ELF-1 (cell line): Measurements from ENCODE around the gene TNFRSF19.
A peak's percentile ranks its signal among the peaks of the same experiment; 100 is the strongest.
"Not testable (repeated sequence)": the region's sequence is repeated elsewhere in the genome, so short reads cannot be mapped to it uniquely, and the experiment has no call there.

Source experiments
- DNase-seq: peaks from one replicate; pipeline ENCODE4 v3.0.0-alpha.2; 2016; ENCODE audit warnings: low read depth, low spot score

Gene TNFRSF19

GRCh38 chr13:23570099-23570920, at the start of gene TNFRSF19:
Gene TNFRSF19 (plus strand): TSS chr13:23570412. CDS start chr13:23590184, 19,772 bp downstream.
- peak; percentile 90 for DNase-seq

GRCh38 chr13:23529926-23530325, 40.3 kb upstream of the TNFRSF19 start:
- not testable (repeated sequence) for DNase-seq

- DNase-seq = no peak
Observed at GRCh38 chr13:23531446-23531845, 38.8 kb upstream of the TNFRSF19 start.

GRCh38 chr13:23534090-23534489, 36.1 kb upstream of the TNFRSF19 start:
- DNase-seq = no peak

- DNase-seq = no peak
Observed at GRCh38 chr13:23541221-23541824, 28.9 kb upstream of the TNFRSF19 start.

- DNase-seq = no peak
Observed at GRCh38 chr13:23544668-23545067, 25.5 kb upstream of the TNFRSF19 start.

GRCh38 chr13:23547000-23547590, 23.1 kb upstream of the TNFRSF19 start:
- DNase-seq = peak; percentile 18

GRCh38 chr13:23549724-23550123, 20.5 kb upstream of the TNFRSF19 start:
- DNase-seq = no peak

- DNase-seq = no peak
Observed at GRCh38 chr13:23550163-23550562, 20.0 kb upstream of the TNFRSF19 start.

GRCh38 chr13:23551213-23552008, 18.8 kb upstream of the TNFRSF19 start:
- no peak for DNase-seq

GRCh38 chr13:23552171-23552570, 18.0 kb upstream of the TNFRSF19 start:
- no peak for DNase-seq

GRCh38 chr13:23552661-23553060, 17.6 kb upstream of the TNFRSF19 start:
- DNase-seq = no peak

- DNase-seq = no peak
Observed at GRCh38 chr13:23554000-23554399, 16.2 kb upstream of the TNFRSF19 start.

GRCh38 chr13:23557043-23557442, 13.2 kb upstream of the TNFRSF19 start:
- no peak for DNase-seq

GRCh38 chr13:23557733-23558132, 12.5 kb upstream of the TNFRSF19 start:
- no peak for DNase-seq

GRCh38 chr13:23558675-23559536, 11.3 kb upstream of the TNFRSF19 start:
- DNase-seq = no peak

- DNase-seq = no peak
Observed at GRCh38 chr13:23560571-23561089, 9.6 kb upstream of the TNFRSF19 start.

- no peak for DNase-seq
Observed at GRCh38 chr13:23561261-23561660, 9.0 kb upstream of the TNFRSF19 start.

- DNase-seq = no peak
Observed at GRCh38 chr13:23563085-23563845, 6.9 kb upstream of the TNFRSF19 start.

- DNase-seq = peak; percentile 73
Observed at GRCh38 chr13:23567906-23568460, 2.2 kb upstream of the TNFRSF19 start.
